ENCODE data around the gene TACR2.

DNA sequence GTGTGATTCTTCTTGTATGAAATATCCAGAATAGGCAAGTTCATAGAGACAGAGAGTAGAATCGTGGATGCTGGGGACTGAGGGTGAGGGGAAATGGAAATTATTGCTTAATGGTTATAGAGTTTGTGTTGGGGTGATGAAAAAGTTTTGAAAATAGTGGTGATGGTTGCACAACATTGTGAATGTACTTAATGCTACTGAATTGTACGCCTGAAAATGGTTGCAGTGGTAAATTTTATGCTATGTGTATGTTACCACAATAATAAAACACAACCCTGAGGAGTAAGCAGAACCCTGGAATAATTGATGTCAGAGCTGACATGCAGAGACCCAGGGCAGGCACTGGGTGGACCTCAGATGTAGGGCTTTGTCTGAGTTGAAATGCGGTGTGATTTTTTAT, 57.6 kb downstream of the TACR2 start:
- TF ChIP-seq CTCF (IDR thresholded peaks at IDR 0.05) (no peak), POLR2A (IDR thresholded peaks at IDR 0.05) (no peak), POLR2AphosphoS5 (IDR thresholded peaks at IDR 0.05) (no peak), EP300 (IDR thresholded peaks at IDR 0.05) (no peak)
